Heart right ventricle (tissue), 16 donors: ENCODE results near the gene ME1. TPM values are rescaled to one million over a fixed set of nuclear protein-coding genes. Genes with fewer than 3 reads are reported as not detected.

ENCODE experiments used
- ATAC-seq, 8 donors: fragments of 200-7000 bp; cut with Tn5 transposase; one replicate each; pipeline ENCODE4 v1.9.1; 2020; ENCODE audit warnings: mild to moderate bottlenecking in 8 of 8, moderate library complexity in 8 of 8, moderate number of reproducible peaks in 1 of 8
- DNase-seq, 2 donors: peaks; one replicate each; pipeline ENCODE4 v3.0.0-alpha.2; 2020
- H3K27ac ChIP-seq, 10 donors: fragments of 200-600 bp; sonication (generic) in 2 of 10; one replicate each; pipeline versions ENCODE4 v1.5.0 to v1.8.0; 2020 to 2022; ENCODE audit warnings: mild to moderate bottlenecking in 3 of 10
- H3K27me3 ChIP-seq, 7 donors: fragments of 200-600 bp; one replicate each; pipeline ENCODE4 v1.8.0; 2021 to 2022; ENCODE audit warnings: mild to moderate bottlenecking in 2 of 7
- H3K36me3 ChIP-seq, 9 donors: fragments of 200-600 bp; sonication (generic) in 1 of 9; one replicate each; pipeline versions ENCODE4 v1.5.0 to v1.8.0; 2020 to 2022; ENCODE audit warnings: mild to moderate bottlenecking in 2 of 9
- H3K4me1 ChIP-seq, 9 donors: fragments of 200-600 bp; sonication (generic) in 1 of 9; one replicate each; pipeline versions ENCODE4 v1.5.0 to v1.8.0; 2020 to 2022; ENCODE audit warnings: mild to moderate bottlenecking in 4 of 9
- H3K4me3 ChIP-seq, 10 donors: fragments of 200-600 bp; sonication (generic) in 2 of 10; one replicate each; pipeline versions ENCODE4 v1.5.0 to v1.8.0; 2020 to 2022; ENCODE audit warnings: mild to moderate bottlenecking in 7 of 10, moderate library complexity in 2 of 10
- H3K9me3 ChIP-seq, 11 donors: fragments of 200-600 bp in 10 of 11; sonication (generic) in 2 of 11; one replicate each; pipeline versions ENCODE4 v1.5.0 to v1.8.0; 2013 to 2022; ENCODE audit warnings: mild to moderate bottlenecking in 2 of 11, control low read depth in 1 of 11, moderate library complexity in 1 of 11
- CTCF ChIP-seq, 9 donors: fragments of 200-600 bp; sonication (generic) in 2 of 9; IDR thresholded peaks; one replicate each; pipeline versions ENCODE4 v1.5.0 to v1.8.0; 2021 to 2022; ENCODE audit warnings: antibody characterized with exemption in 9 of 9, mild to moderate bottlenecking in 5 of 9, moderate library complexity in 1 of 9
- WGBS, 2 donors: extraction: QIAGEN DNeasy Blood & Tissue Kit; methylation state at CpG; one replicate each; pipeline ENCODE4 v1.1.7; 2013; ENCODE audit warnings: inconsistent platforms in 1 of 2; 5-methylcytosine and 5-hydroxymethylcytosine counted together
- intact Hi-C, 10 donors: fragments of 100-400 bp; cut with DNase I; formaldehyde crosslinking; loops; one replicate each; pipeline versions ENCODE4 v1.11.1 to v1.14.2; 2022
- polyA plus RNA-seq, 2 donors: library from polyadenylated mRNA; stranded (reverse); fragments of 200-250 nt; gene quantifications; one replicate each; pipeline ENCODE4 v1.2.3, GENCODE V29; 2013
- total RNA-seq, 10 donors: library from RNA; stranded (reverse); fragmentation: NEBNext Ultra II Directional in 3 of 10; extraction: Animal tissue kit (Norgen Biotek cat#: 25700) in 3 of 10; gene quantifications; one replicate each; pipeline versions ENCODE4 v1.2.1 to v1.2.4, GENCODE V29; 2021 to 2023
- donor health status: Arrhythmogenic right ventricular cardiomyopathy.
- donor health status: ischemic (EF 13 %, LVEDD 7.1; RV severe dilation, severe dysfunction).
- donor health status: healthy with polysubstance abuse.
- donor health status: DM: no; HTN: yes; CAD: no.
- donor health status: DM: no; HTN: no; CAD: no.
- donor health status: ischemic (EF 25% LVEDD 6.9; RV normal size, moderate dysfunction).
- donor health status: ischemic (EF 25% LVEDD 5.7; RV mildly dilated, moderate dysfunction).
- donor health status: healthy.
- donor health status: DM: yes; HTN: yes; CAD: no.
- donor health status: Ischemic cardiomyopathy.
- donor health status: ischemic (EF 35%, LVEDD 5.7; RV mildly dilated, moderate dysfunction).
- donor health status: nonischemic (EF 11% LVEDD 7.7; RV severe dilation, severe dysfunction).
- donor health status: DM: yes; HTN: yes; CAD: no.
- donor health status: PGD.
- donor health status: ischemic (EF 29% LVEDD 5.4; RV normal size, mild dysfunction).
- donor health status: nonischemic (EF 23%, LVEDD 6.1; RV moderate dilation, normal function).

The ME1 gene
- total and polyA plus RNA-seq, 12 donors, result 4.1 to 26.6 (median 17.2) TPM

GRCh38 chr6:83467620-83468036 is 36.8 kb upstream of the ME1 start:
- ATAC-seq, result peak in 7 of 8 donors; percentile 37 to 74 (median 68)
- Histone ChIP-seq H3K36me3 (no peaks in the 10 kb centered on the region), H3K4me3 (no peak overlapping the region), H3K4me1 (peaks cover 0 to 51% (median 0%) of the 10 kb centered on the region in 9 donors), H3K27me3 (no peaks in the 10 kb centered on the region), H3K9me3 (no peaks in the 10 kb centered on the region), H3K27ac (peak overlapping the region in 1 of 10 donors; percentile 76)
- DNase-seq, result peak; percentile 19 to 29
- WGBS, 2 donors, result 68% methylated on average over 3 of the region's 3 CpGs
- intact Hi-C loops, result no loop called here
- TF ChIP-seq CTCF (IDR thresholded peaks at IDR 0.05), result no peak

- no peaks in the 10 kb centered on the region for H3K27me3 ChIP-seq
- intact Hi-C loops, result no loop called here
- ATAC-seq (no peak), DNase-seq (no peak)
- no peak overlapping the region for H3K4me3 ChIP-seq
- TF ChIP-seq CTCF (IDR thresholded peaks at IDR 0.05), result no peak
- H3K27ac ChIP-seq, result no peak overlapping the region
- 84 to 92% methylated on average over 6 of the region's 6 CpGs for WGBS, 2 donors
- H3K9me3 ChIP-seq, result no peaks in the 10 kb centered on the region
- H3K4me1 ChIP-seq, result peaks cover 0 to 48% (median 0%) of the 10 kb centered on the region in 9 donors
- no peaks in the 10 kb centered on the region for H3K36me3 ChIP-seq
Observed at GRCh38 chr6:83466328-83466727, 35.5 kb upstream of the ME1 start.

- no peaks in the 10 kb centered on the region for H3K9me3 ChIP-seq
- intact Hi-C loops, result no loop called here
- DNase-seq (no peak), ATAC-seq (no peak)
- H3K36me3 ChIP-seq, result no peaks in the 10 kb centered on the region
- WGBS, 2 donors, result 92 to 95% methylated on average over 5 of the region's 5 CpGs
- peak overlapping the region in 1 of 10 donors; percentile 58 for H3K27ac ChIP-seq
- no peak for TF ChIP-seq CTCF (IDR thresholded peaks at IDR 0.05)
- H3K4me1 ChIP-seq, result peaks cover 0 to 34% (median 0%) of the 10 kb centered on the region in 9 donors
- H3K4me3 ChIP-seq, result no peak overlapping the region
- no peaks in the 10 kb centered on the region for H3K27me3 ChIP-seq
Observed at GRCh38 chr6:83464381-83465140, 33.7 kb upstream of the ME1 start.

- intact Hi-C loops, result no loop called here
- Histone ChIP-seq H3K9me3 (no peaks in the 10 kb centered on the region), H3K27me3 (no peaks in the 10 kb centered on the region), H3K4me3 (no peak overlapping the region), H3K4me1 (peaks cover 0 to 32% (median 0%) of the 10 kb centered on the region in 9 donors), H3K27ac (peak overlapping the region in 1 of 10 donors; percentile 58), H3K36me3 (no peaks in the 10 kb centered on the region)
- 55 to 68% methylated on average over 2 of the region's 2 CpGs for WGBS, 2 donors
- ATAC-seq (peak in 3 of 8 donors; percentile 46 to 71 (median 51)), DNase-seq (no peak)
- TF ChIP-seq CTCF (IDR thresholded peaks at IDR 0.05), result no peak
Observed at GRCh38 chr6:83463886-83464285, 33.0 kb upstream of the ME1 start.
